H1 (cell line): ENCODE results near the gene ZFP69. TPM values are rescaled to one million over a fixed set of nuclear protein-coding genes. Genes with fewer than 3 reads are reported as not detected.

Experiments
- CTCF ChIA-PET: fragments of 300-600 bp; sonication (Branson Sonifier 250); formaldehyde crosslinking; loops from one replicate; lab custom pipeline; 2021; ENCODE audit not compliant: partially characterized antibody; lab: Charles Lee
- POLR2A ChIA-PET: fragments of 300-600 bp; sonication (Branson Sonifier 250); formaldehyde crosslinking; loops from one replicate; lab custom pipeline; 2021; ENCODE audit warnings: inconsistent platforms; ENCODE audit not compliant: partially characterized antibody; lab: Charles Lee
- DNase-seq, 2 experiments: peaks; one replicate each; pipeline versions ENCODE4 v3.0.0 to v3.0.0-alpha.2; 2010 to 2022; ENCODE audit warnings: low spot score in 2 of 2, low read depth in 1 of 2, mixed read lengths in 1 of 2
- FAIRE-seq: peaks from 2 replicates; lab custom pipeline; 2011; peaks lifted over from hg19 to GRCh38; lab: Jason Lieb, UNC
- H2AFZ ChIP-seq: 2 replicates; pipeline ENCODE4 v1.8.1; 2012; ENCODE audit warnings: low read length, inconsistent platforms
- H2AK5ac ChIP-seq: 2 replicates; pipeline ENCODE4 v1.6.1; 2013; ENCODE audit warnings: low read depth, low read length
- H2BK120ac ChIP-seq: replicated peaks from 2 replicates; pipeline ENCODE3; 2013; ENCODE audit warnings: low read depth, low read length, inconsistent platforms
- H2BK12ac ChIP-seq: 2 replicates; pipeline ENCODE4 v1.6.1; 2013; ENCODE audit warnings: low read depth, low read length
- H2BK15ac ChIP-seq: 2 replicates; pipeline ENCODE4 v1.6.1; 2013; ENCODE audit warnings: low read length
- H2BK20ac ChIP-seq: 2 replicates; pipeline ENCODE4 v1.6.1; 2013; ENCODE audit warnings: low read length
- H2BK5ac ChIP-seq: 2 replicates; pipeline ENCODE4 v1.6.1; 2013; ENCODE audit warnings: low read depth, low read length
- H3K14ac ChIP-seq: 2 replicates; pipeline ENCODE4 v1.6.1; 2013; ENCODE audit warnings: inconsistent platforms; ENCODE audit not compliant: insufficient read length
- H3K18ac ChIP-seq: 2 replicates; pipeline ENCODE4 v1.6.1; 2013; ENCODE audit warnings: low read length; ENCODE audit errors: extremely low read depth
- H3K23ac ChIP-seq: 2 replicates; pipeline ENCODE4 v1.6.1; 2013; ENCODE audit warnings: inconsistent platforms; ENCODE audit not compliant: insufficient read length
- H3K23me2 ChIP-seq: 2 replicates; pipeline ENCODE4 v1.6.1; 2013; ENCODE audit warnings: low read depth, low read length
- H3K27ac ChIP-seq: 2 replicates; pipeline ENCODE4 v1.6.1; 2011; ENCODE audit warnings: low read depth, low read length, inconsistent platforms
- H3K27me3 ChIP-seq, 4 experiments: replicated peaks in 1 of 4; 1 replicate in 1 of 4; 2 replicates in 3 of 4; pipeline versions ENCODE4 v1.6.1 to v1.8.1; 2011 to 2013; ENCODE audit warnings: low read length in 3 of 4, mild to moderate bottlenecking in 3 of 4, inconsistent platforms in 2 of 4, mixed read lengths in 2 of 4, moderate library complexity in 1 of 4; ENCODE audit not compliant: control insufficient read depth in 3 of 4, insufficient read depth in 3 of 4; ENCODE audit errors: extremely low read depth in 1 of 4
- H3K36me3 ChIP-seq, 4 experiments: 2 replicates each; pipeline versions ENCODE4 v1.6.1 to v1.8.1; 2011 to 2013; ENCODE audit warnings: mild to moderate bottlenecking in 4 of 4, low read length in 3 of 4, moderate library complexity in 2 of 4, control low read depth in 1 of 4, inconsistent platforms in 1 of 4; ENCODE audit not compliant: insufficient read depth in 4 of 4, control insufficient read depth in 2 of 4
- H3K4ac ChIP-seq: replicated peaks from 2 replicates; pipeline ENCODE3; 2013; ENCODE audit warnings: low read length, low read depth, mixed read lengths, inconsistent platforms; ENCODE audit not compliant: insufficient read length
- H3K4me1 ChIP-seq, 4 experiments: replicated peaks in 1 of 4; 1 replicate in 1 of 4; 2 replicates in 3 of 4; pipeline versions ENCODE4 v1.6.1 to v1.8.1; 2011 to 2013; ENCODE audit warnings: low read length in 3 of 4, inconsistent platforms in 2 of 4, mixed read lengths in 1 of 4; ENCODE audit not compliant: insufficient read depth in 4 of 4, control insufficient read depth in 3 of 4
- H3K4me2 ChIP-seq, 2 experiments: 2 replicates each; pipeline versions ENCODE4 v1.6.1 to v1.8.1; 2011 to 2013; ENCODE audit warnings: low read depth in 2 of 2, low read length in 2 of 2, control low read depth in 1 of 2, inconsistent platforms in 1 of 2, mild to moderate bottlenecking in 1 of 2; ENCODE audit not compliant: insufficient read depth in 1 of 2
- H3K4me3 ChIP-seq, 4 experiments: fragments of 200-600, 300-600 bp in 1 of 4; sonication (generic), shearing (Covaris generic), sonication (Bioruptor Twin) in 1 of 4; 2 replicates each; pipeline versions ENCODE4 v1.5.1 to v1.8.1; 2011 to 2016; ENCODE audit warnings: low read length in 4 of 4, low read depth in 3 of 4, control low read depth in 2 of 4, inconsistent platforms in 2 of 4, mild to moderate bottlenecking in 2 of 4, mixed read lengths in 1 of 4, moderate library complexity in 1 of 4; ENCODE audit not compliant: insufficient read depth in 2 of 4; ENCODE audit errors: extremely low read depth in 1 of 4
- H3K56ac ChIP-seq: replicated peaks from 2 replicates; pipeline ENCODE3; 2013; ENCODE audit warnings: low read depth, mild to moderate bottlenecking, mixed read lengths, low read length, inconsistent platforms; ENCODE audit not compliant: insufficient read length
- H3K79me1 ChIP-seq: 2 replicates; pipeline ENCODE4 v1.6.1; 2013; ENCODE audit warnings: low read depth, low read length, control low read depth
- H3K79me2 ChIP-seq, 2 experiments: 2 replicates each; pipeline versions ENCODE4 v1.6.1 to v1.8.1; 2012 to 2013; ENCODE audit warnings: low read length in 2 of 2, mild to moderate bottlenecking in 2 of 2, inconsistent platforms in 1 of 2; ENCODE audit not compliant: insufficient read depth in 2 of 2, control insufficient read depth in 1 of 2
- H3K9ac ChIP-seq, 4 experiments: replicated peaks in 1 of 4; 1 replicate in 1 of 4; 2 replicates in 3 of 4; pipeline versions ENCODE4 v1.6.1 to v1.8.1; 2011 to 2013; ENCODE audit warnings: low read depth in 3 of 4, low read length in 3 of 4, control low read depth in 2 of 4, mild to moderate bottlenecking in 2 of 4, moderate library complexity in 2 of 4, inconsistent platforms in 1 of 4; ENCODE audit errors: extremely low read depth in 1 of 4
- H3K9me3 ChIP-seq, 2 experiments: 2 replicates each; pipeline versions ENCODE4 v1.6.1 to v1.8.1; 2012 to 2013; ENCODE audit warnings: mild to moderate bottlenecking in 2 of 2, moderate library complexity in 2 of 2, control low read depth in 1 of 2, inconsistent platforms in 1 of 2, low read depth in 1 of 2, low read length in 1 of 2, mixed read lengths in 1 of 2; ENCODE audit not compliant: insufficient read depth in 2 of 2
- H4K20me1 ChIP-seq, 2 experiments: replicated peaks in 1 of 2; 2 replicates each; pipeline versions ENCODE3 to v1.8.1; 2011 to 2013; ENCODE audit warnings: inconsistent platforms in 2 of 2, low read length in 2 of 2, mild to moderate bottlenecking in 1 of 2; ENCODE audit not compliant: insufficient read depth in 2 of 2, control insufficient read depth in 1 of 2
- H4K5ac ChIP-seq: 2 replicates; pipeline ENCODE4 v1.6.1; 2013; ENCODE audit warnings: low read length, low read depth, mixed read lengths, inconsistent platforms; ENCODE audit not compliant: insufficient read length
- H4K8ac ChIP-seq: 2 replicates; pipeline ENCODE4 v1.8.0; 2013; ENCODE audit warnings: mild to moderate bottlenecking, moderate library complexity, low read length, inconsistent platforms; ENCODE audit not compliant: insufficient read depth; ENCODE audit errors: extremely low read depth
- H4K91ac ChIP-seq: replicated peaks from 2 replicates; pipeline ENCODE3; 2013; ENCODE audit warnings: low read length, mixed read lengths, inconsistent platforms; ENCODE audit not compliant: insufficient read length
- ASH2L ChIP-seq: fragments of 200-600, 300-600 bp; sonication (generic); IDR thresholded peaks from one replicate; pipeline ENCODE4 v1.7.1; 2017; ENCODE audit warnings: low read length
- CBX8 ChIP-seq: fragments of 300-800, 300-1000 bp; sonication (generic); IDR thresholded peaks from 2 replicates; pipeline ENCODE4 v1.7.1; 2016; ENCODE audit warnings: low read depth, low read length, borderline replicate concordance
- CREB1 ChIP-seq: IDR thresholded peaks from 2 replicates; pipeline ENCODE4 v1.6.1; 2012; ENCODE audit warnings: inconsistent platforms
- CTBP2 ChIP-seq: IDR thresholded peaks from 2 replicates; pipeline ENCODE4 v1.7.0; 2011; ENCODE audit warnings: borderline replicate concordance, mild to moderate bottlenecking, moderate library complexity, mixed read lengths, low read length; ENCODE audit not compliant: insufficient read depth, insufficient read length
- EP300 ChIP-seq, 2 experiments: IDR thresholded peaks; 1 replicate in 1 of 2; 2 replicates in 1 of 2; pipeline ENCODE4 v1.6.1; 2011 to 2012; ENCODE audit warnings: low read depth in 2 of 2, low read length in 2 of 2, mild to moderate bottlenecking in 2 of 2, borderline replicate concordance in 1 of 2, inconsistent platforms in 1 of 2, moderate library complexity in 1 of 2
- FOSL1 ChIP-seq: IDR thresholded peaks from 2 replicates; pipeline ENCODE4 v1.6.1; 2011; ENCODE audit warnings: mild to moderate bottlenecking, low read depth, low read length, moderate library complexity; ENCODE audit not compliant: insufficient read depth
- HDAC2 ChIP-seq, 2 experiments: fragments of 300-600 bp in 1 of 2; sonication (generic) in 1 of 2; IDR thresholded peaks; 2 replicates each; pipeline ENCODE4 v1.6.1; 2011 to 2012; ENCODE audit warnings: low read depth in 2 of 2, low read length in 2 of 2, mild to moderate bottlenecking in 2 of 2, moderate library complexity in 2 of 2, borderline replicate concordance in 1 of 2, inconsistent platforms in 1 of 2
- KDM4A ChIP-seq: IDR thresholded peaks from one replicate; pipeline ENCODE4 v1.7.1; 2012; ENCODE audit warnings: low read depth, mild to moderate bottlenecking, moderate library complexity, low read length, inconsistent platforms; ENCODE audit not compliant: severe bottlenecking
- SAP30 ChIP-seq: fragments of 300-600 bp; sonication (generic); IDR thresholded peaks from 2 replicates; pipeline ENCODE4 v1.7.1; 2012; ENCODE audit warnings: low read length, moderate library complexity, mild to moderate bottlenecking, inconsistent platforms; ENCODE audit not compliant: insufficient read depth, insufficient replicate concordance
- SP1 ChIP-seq: IDR thresholded peaks from 2 replicates; pipeline ENCODE4 v1.6.1; 2011; ENCODE audit warnings: low read depth, low read length
- TEAD4 ChIP-seq: IDR thresholded peaks from 2 replicates; pipeline ENCODE4 v1.6.1; 2012; ENCODE audit warnings: low read depth, low read length, inconsistent platforms, mixed read lengths
- WGBS, 2 experiments: shearing (Covaris generic) in 1 of 2; methylation state at CpG; one replicate each; pipeline versions ENCODE4 v1.1.6 to v1.1.7; 2013 to 2015; ENCODE audit warnings: low lambda C conversion rate in 2 of 2, mixed read lengths in 2 of 2, inconsistent platforms in 1 of 2, low coverage in 1 of 2, missing lambda C conversion rate in 1 of 2; ENCODE audit not compliant: insufficient replicate concordance in 2 of 2, insufficient coverage in 1 of 2, insufficient read length in 1 of 2; ENCODE audit errors: extremely low coverage in 1 of 2, missing lambda C conversion rate in 1 of 2; 5-methylcytosine and 5-hydroxymethylcytosine counted together
- polyA plus RNA-seq, 7 experiments: library from polyadenylated mRNA; depleted of rRNA in 3 of 7; stranded (reverse) in 5 of 7; unstranded in 2 of 7; fragments of >200 nt in 5 of 7; fragments of 200-250 nt in 2 of 7; gene quantifications; 1 replicate in 5 of 7; 2 replicates in 1 of 7; 4 replicates in 1 of 7; pipeline versions ENCODE4 v1.2.1 to v1.2.3, GENCODE V29; 2011 to 2013; ENCODE audit warnings: missing spikeins in 2 of 7, mixed read lengths in 2 of 7
- total RNA-seq: library from RNA; stranded (reverse); fragmentation: NEBNext Ultra II Directional; extraction: Animal tissue kit (Norgen Biotek cat#: 25700); gene quantifications from 2 replicates; pipeline ENCODE4 v1.2.1, GENCODE V29; 2021

ZFP69 gene
- total and polyA plus RNA-seq, 2 of the 8 experiments (the other 6 are each of a cell fraction or from before 2014, with no cell fraction given), result 1.0 to 4.3 TPM

- Histone ChIP-seq H4K20me1 (peaks cover 0 to 2% of the 10 kb centered on the region in 2 experiments), H2AFZ (peak overlapping the region; percentile 38), H3K14ac (no peak overlapping the region), H3K23ac (no peak overlapping the region), H3K79me2 (no peaks in the 10 kb centered on the region), H3K4me3 (peak overlapping the region; percentile 72 to 81 (median 78)), H3K9ac (peak overlapping the region in 1 of 4 experiments; percentile 58; a peak in 2 of 7 replicates), H3K4ac (no peak overlapping the region), H3K79me1 (no peaks in the 10 kb centered on the region), H3K56ac (peak overlapping the region; percentile 7), H3K27ac (no peak overlapping the region), H3K27me3 (peaks cover 0 to 3% (median 0%) of the 10 kb centered on the region in 4 experiments; a peak in 1 of 7 replicates), H2BK12ac (no peak overlapping the region), H2BK5ac (no peak overlapping the region), H3K4me1 (peaks cover 0 to 4% (median 0%) of the 10 kb centered on the region in 4 experiments; a peak in 1 of 7 replicates), H3K4me2 (peak overlapping the region; percentile 92 to 93), H3K23me2 (peaks cover 7% of the 10 kb centered on the region), H4K5ac (no peak overlapping the region), H2BK15ac (no peak overlapping the region), H4K8ac (no peak overlapping the region; the same call in 1 of the 2 replicates), H3K9me3 (peaks cover 5 to 9% of the 10 kb centered on the region in 2 experiments), H4K91ac (no peak overlapping the region), H3K36me3 (no peaks in the 10 kb centered on the region; a peak in 1 of 8 replicates)
- 20% methylated on average over 17 of the region's 17 CpGs; no CpG with 5 or more reads in 1 of the 2 experiments for WGBS, 2 experiments
- ChIA-PET POLR2A (interaction anchor here (0.9 to 1.8 kb wide), 8 partner anchors 9 to 54 kb away, joined by 3 to 7 read pairs (median 4); partner anchors contain the start of genes EXO5, ZFP69B and ZNF684), CTCF (interaction anchor here (1.2 kb wide), 1 partner anchor 20 kb away, joined by 3 read pairs; no protein-coding TSS in a partner anchor)
- FAIRE-seq, result no peak
- TF ChIP-seq FOSL1, result no peak
- no peak for TF ChIP-seq SAP30
- TF ChIP-seq HDAC2 (IDR thresholded peaks at IDR 0.05; ENCODE audit: borderline replicate concordance in 1 of 2, low read depth in 2 of 2, low read length in 2 of 2), result no peak
- TF ChIP-seq CREB1, result no peak
- TF ChIP-seq EP300 (IDR thresholded peaks at IDR 0.05; ENCODE audit: borderline replicate concordance in 1 of 2, low read depth in 2 of 2, low read length in 2 of 2), result no peak
- no peak for TF ChIP-seq TEAD4
- TF ChIP-seq ASH2L, result no peak
- TF ChIP-seq SP1, result no peak
- TF ChIP-seq KDM4A, result no peak
- TF ChIP-seq CTBP2, result no peak
- no peak for TF ChIP-seq CBX8
- TF ChIP-seq, all 59 proteins: peak for 0
- H2AK5ac ChIP-seq, result no peak overlapping the region
- no peak overlapping the region for H2BK20ac ChIP-seq
- DNase-seq, result no peak
- H3K18ac ChIP-seq, result peak overlapping the region; percentile 7
- H2BK120ac ChIP-seq, result no peak overlapping the region
Measured at GRCh38 chr1:40477678-40478053, 576 bp downstream of the ZFP69 start.
